Activated naive CD8-positive, alpha-beta T cell treated with anti-CD3 and anti-CD28 coated beads, Interleukin-2, amount 10 ng/mL, durations not matched to agents 7 days and 5 days (primary cell): ENCODE measurements around the gene CAP2. TPM values are rescaled to one million over a fixed set of nuclear protein-coding genes. Genes with fewer than 3 reads are reported as not detected.

Source experiments
- ATAC-seq: fragments of 150-1000 bp; cut with Tn5 transposase; one replicate; pipeline ENCODE4 v1.10.0; 2021; ENCODE audit warnings: low read depth, moderate library complexity
- POLR2A ChIA-PET: fragments of 350-600 bp; sonication (Branson Sonifier 250); formaldehyde crosslinking; loops from one replicate; lab custom pipeline; 2021; ENCODE audit warnings: antibody characterized with exemption; lab: Charles Lee
- DNase-seq: peaks from one replicate; pipeline ENCODE4 v3.0.0; 2021
- H3K27ac Mint-ChIP-seq: one replicate; pipeline ENCODE4 v1.8.0; 2022; ENCODE audit warnings: mild to moderate bottlenecking, mixed read lengths
- H3K27me3 Mint-ChIP-seq: one replicate; pipeline ENCODE4 v1.8.0; 2022; ENCODE audit warnings: mild to moderate bottlenecking, moderate library complexity, mixed read lengths
- H3K36me3 Mint-ChIP-seq: one replicate; pipeline ENCODE4 v1.8.0; 2021; ENCODE audit warnings: mild to moderate bottlenecking, mixed read lengths
- H3K4me1 Mint-ChIP-seq: one replicate; pipeline ENCODE4 v1.8.0; 2021; ENCODE audit warnings: mixed read lengths
- H3K4me3 Mint-ChIP-seq: one replicate; pipeline ENCODE4 v1.8.0; 2022; ENCODE audit warnings: mild to moderate bottlenecking, moderate library complexity, mixed read lengths
- H3K9me3 Mint-ChIP-seq: one replicate; pipeline ENCODE4 v1.8.0; 2021; ENCODE audit warnings: mixed read lengths
- total RNA-seq, 2 experiments: library from RNA; stranded (reverse); gene quantifications; one replicate each; pipeline ENCODE4 v1.2.3, GENCODE V29; 2021

Gene CAP2
- not detected for total RNA-seq

- POLR2A ChIA-PET: no interaction called here
- Mint-ChIP-seq H3K27me3 (peaks cover 52% of the 10 kb centered on the region), H3K27ac (no peak within 1 kb of the TSS), H3K4me3 (peak within 1 kb of the TSS; percentile 41), H3K9me3 (no peaks in the 10 kb centered on the region), H3K4me1 (peaks cover 1% of the 10 kb centered on the region), H3K36me3 (no peaks in the 10 kb centered on the region)
- ATAC-seq (no peak), DNase-seq (no peak)
Observed at GRCh38 chr6:17392978-17393891, at the start of gene CAP2. TSS of gene CAP2 (plus strand) at chr6:17393595. CDS start at chr6:17421556, 27,961 bp downstream.

- ATAC-seq: no peak
- POLR2A ChIA-PET: no interaction called here
- no peak for DNase-seq
- Mint-ChIP-seq H3K27me3 (peaks cover 4% of the 10 kb centered on the region), H3K4me3 (no peak overlapping the region), H3K9me3 (no peaks in the 10 kb centered on the region), H3K27ac (no peak overlapping the region), H3K36me3 (no peaks in the 10 kb centered on the region), H3K4me1 (no peaks in the 10 kb centered on the region)
Observed at GRCh38 chr6:17347012-17347411, 46.4 kb upstream of the CAP2 start.

GRCh38 chr6:17349427-17349826 lies 44.0 kb upstream of the CAP2 start:
- DNase-seq (no peak), ATAC-seq (no peak)
- POLR2A ChIA-PET: no interaction called here
- H3K36me3 Mint-ChIP-seq: no peaks in the 10 kb centered on the region
- H3K4me1 Mint-ChIP-seq: no peaks in the 10 kb centered on the region
- peaks cover 4% of the 10 kb centered on the region for H3K27me3 Mint-ChIP-seq
- H3K9me3 Mint-ChIP-seq: no peaks in the 10 kb centered on the region
- no peak overlapping the region for H3K27ac Mint-ChIP-seq
- no peak overlapping the region for H3K4me3 Mint-ChIP-seq

GRCh38 chr6:17352302-17352701 lies 41.1 kb upstream of the CAP2 start:
- POLR2A ChIA-PET: no interaction called here
- no peak for DNase-seq
- H3K27ac Mint-ChIP-seq: no peak overlapping the region
- H3K4me1 Mint-ChIP-seq: no peaks in the 10 kb centered on the region
- H3K27me3 Mint-ChIP-seq: peaks cover 2% of the 10 kb centered on the region
- H3K36me3 Mint-ChIP-seq: no peaks in the 10 kb centered on the region
- H3K9me3 Mint-ChIP-seq: no peaks in the 10 kb centered on the region
- H3K4me3 Mint-ChIP-seq: no peak overlapping the region
- ATAC-seq: no peak

- Mint-ChIP-seq H3K27ac (no peak overlapping the region), H3K27me3 (peaks cover 2% of the 10 kb centered on the region), H3K9me3 (no peaks in the 10 kb centered on the region), H3K36me3 (no peaks in the 10 kb centered on the region), H3K4me1 (no peaks in the 10 kb centered on the region), H3K4me3 (no peak overlapping the region)
- DNase-seq (no peak), ATAC-seq (no peak)
- POLR2A ChIA-PET: no interaction called here
Observed at GRCh38 chr6:17353440-17354175, 39.8 kb upstream of the CAP2 start.

GRCh38 chr6:17354700-17355403 lies 38.5 kb upstream of the CAP2 start:
- Mint-ChIP-seq H3K4me1 (no peaks in the 10 kb centered on the region), H3K4me3 (no peak overlapping the region), H3K27me3 (peaks cover 4% of the 10 kb centered on the region), H3K36me3 (no peaks in the 10 kb centered on the region), H3K27ac (no peak overlapping the region), H3K9me3 (peaks cover 2% of the 10 kb centered on the region)
- POLR2A ChIA-PET: no interaction called here
- ATAC-seq (no peak), DNase-seq (no peak)

- Mint-ChIP-seq H3K36me3 (no peaks in the 10 kb centered on the region), H3K4me3 (no peak overlapping the region), H3K27me3 (peaks cover 4% of the 10 kb centered on the region), H3K27ac (no peak overlapping the region), H3K4me1 (no peaks in the 10 kb centered on the region), H3K9me3 (peaks cover 2% of the 10 kb centered on the region)
- POLR2A ChIA-PET: no interaction called here
- DNase-seq: no peak
- ATAC-seq: no peak
Observed at GRCh38 chr6:17355404-17355774, 38.0 kb upstream of the CAP2 start.

GRCh38 chr6:17358515-17358914 lies 34.9 kb upstream of the CAP2 start:
- Mint-ChIP-seq H3K9me3 (peaks cover 4% of the 10 kb centered on the region), H3K4me1 (no peaks in the 10 kb centered on the region), H3K27ac (no peak overlapping the region), H3K36me3 (no peaks in the 10 kb centered on the region), H3K27me3 (peaks cover 2% of the 10 kb centered on the region), H3K4me3 (no peak overlapping the region)
- ATAC-seq (no peak), DNase-seq (no peak)
- POLR2A ChIA-PET: no interaction called here

- ATAC-seq (no peak), DNase-seq (no peak)
- Mint-ChIP-seq H3K4me1 (no peaks in the 10 kb centered on the region), H3K27me3 (peaks cover 2% of the 10 kb centered on the region), H3K9me3 (peaks cover 4% of the 10 kb centered on the region), H3K36me3 (no peaks in the 10 kb centered on the region), H3K4me3 (no peak overlapping the region), H3K27ac (no peak overlapping the region)
- POLR2A ChIA-PET: no interaction called here
Observed at GRCh38 chr6:17360564-17360963, 32.8 kb upstream of the CAP2 start.

GRCh38 chr6:17361013-17361412 lies 32.4 kb upstream of the CAP2 start:
- DNase-seq: no peak
- Mint-ChIP-seq H3K27me3 (peaks cover 2% of the 10 kb centered on the region), H3K4me3 (no peak overlapping the region), H3K9me3 (peaks cover 4% of the 10 kb centered on the region), H3K4me1 (no peaks in the 10 kb centered on the region), H3K36me3 (no peaks in the 10 kb centered on the region), H3K27ac (no peak overlapping the region)
- no peak for ATAC-seq
- POLR2A ChIA-PET: no interaction called here

- Mint-ChIP-seq H3K27me3 (no peaks in the 10 kb centered on the region), H3K4me1 (no peaks in the 10 kb centered on the region)
- POLR2A ChIA-PET: no interaction called here
Observed at GRCh38 chr6:17365961-17366360, 27.4 kb upstream of the CAP2 start.

GRCh38 chr6:17367868-17368267 lies 25.5 kb upstream of the CAP2 start:
- Mint-ChIP-seq H3K27me3 (no peaks in the 10 kb centered on the region), H3K9me3 (peaks cover 1% of the 10 kb centered on the region), H3K36me3 (no peaks in the 10 kb centered on the region), H3K27ac (no peak overlapping the region), H3K4me3 (no peak overlapping the region), H3K4me1 (no peaks in the 10 kb centered on the region)
- POLR2A ChIA-PET: no interaction called here
- ATAC-seq: no peak
- DNase-seq: no peak

More at GRCh38 chr6:17365961-17366360, 27.4 kb upstream of the CAP2 start:
- no peaks in the 10 kb centered on the region for H3K36me3 Mint-ChIP-seq
- ATAC-seq (no peak), DNase-seq (no peak)
- H3K9me3 Mint-ChIP-seq: peaks cover 1% of the 10 kb centered on the region
- no peak overlapping the region for H3K4me3 Mint-ChIP-seq
- H3K27ac Mint-ChIP-seq: no peak overlapping the region

- Mint-ChIP-seq H3K27ac (no peak overlapping the region), H3K36me3 (no peaks in the 10 kb centered on the region), H3K9me3 (no peaks in the 10 kb centered on the region), H3K4me3 (no peak overlapping the region), H3K27me3 (no peaks in the 10 kb centered on the region), H3K4me1 (no peaks in the 10 kb centered on the region)
- ATAC-seq (no peak), DNase-seq (no peak)
- POLR2A ChIA-PET: no interaction called here
Observed at GRCh38 chr6:17381424-17382147, 11.8 kb upstream of the CAP2 start.
